ENCODE data around the gene DPF3. TPM values are rescaled to one million over a fixed set of nuclear protein-coding genes. Genes with fewer than 3 reads are reported as not detected.

The DPF3 gene
- total RNA-seq, 2 experiments from 2014 or later, result 0.27 to 0.31 TPM

- TF ChIP-seq, protein P1, sequence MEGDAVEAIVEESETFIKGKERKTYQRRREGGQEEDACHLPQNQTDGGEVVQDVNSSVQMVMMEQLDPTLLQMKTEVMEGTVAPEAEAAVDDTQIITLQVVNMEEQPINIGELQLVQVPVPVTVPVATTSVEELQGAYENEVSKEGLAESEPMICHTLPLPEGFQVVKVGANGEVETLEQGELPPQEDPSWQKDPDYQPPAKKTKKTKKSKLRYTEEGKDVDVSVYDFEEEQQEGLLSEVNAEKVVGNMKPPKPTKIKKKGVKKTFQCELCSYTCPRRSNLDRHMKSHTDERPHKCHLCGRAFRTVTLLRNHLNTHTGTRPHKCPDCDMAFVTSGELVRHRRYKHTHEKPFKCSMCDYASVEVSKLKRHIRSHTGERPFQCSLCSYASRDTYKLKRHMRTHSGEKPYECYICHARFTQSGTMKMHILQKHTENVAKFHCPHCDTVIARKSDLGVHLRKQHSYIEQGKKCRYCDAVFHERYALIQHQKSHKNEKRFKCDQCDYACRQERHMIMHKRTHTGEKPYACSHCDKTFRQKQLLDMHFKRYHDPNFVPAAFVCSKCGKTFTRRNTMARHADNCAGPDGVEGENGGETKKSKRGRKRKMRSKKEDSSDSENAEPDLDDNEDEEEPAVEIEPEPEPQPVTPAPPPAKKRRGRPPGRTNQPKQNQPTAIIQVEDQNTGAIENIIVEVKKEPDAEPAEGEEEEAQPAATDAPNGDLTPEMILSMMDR (IDR thresholded peaks at IDR 0.05), result no peak
- no peak overlapping the region for H3K27ac Mint-ChIP-seq
- H3K4me1 Mint-ChIP-seq (ENCODE audit: low read depth), result no peaks in the 10 kb centered on the region
- H3K4me1 ChIP-seq (ENCODE audit: insufficient read depth, low read length), result no peaks in the 10 kb centered on the region
- no peaks in the 10 kb centered on the region for H3K36me3 Mint-ChIP-seq (ENCODE audit: low read depth)
- ChIA-PET POLR2A (no interaction called here), CTCF (interaction anchor here (1.2 kb wide), 1 partner anchor 10 kb away, joined by 3 read pairs; no protein-coding TSS in a partner anchor)
- intact Hi-C loops (cut with DNase I, micrococcal nuclease), result no loop called here
- no peak overlapping the region for H3K27ac ChIP-seq (ENCODE audit: low read depth in 1 of 2, low read length in 2 of 2)
- no peak overlapping the region for H3K4me3 ChIP-seq (ENCODE audit: low read length)
- no peaks in the 10 kb centered on the region for H3K36me3 ChIP-seq (ENCODE audit: insufficient read depth, low read length)
- no peaks in the 10 kb centered on the region for H3K9me3 ChIP-seq (ENCODE audit: control insufficient read depth in 1 of 2, insufficient read depth in 1 of 2, low read length in 2 of 2)
- no peak overlapping the region for H3K4me3 Mint-ChIP-seq
- no peaks in the 10 kb centered on the region for H3K27me3 Mint-ChIP-seq
- no peaks in the 10 kb centered on the region for H3K27me3 ChIP-seq (ENCODE audit: control insufficient read depth in 1 of 2, insufficient read depth in 2 of 2, low read length in 2 of 2)
- DNase-seq, result no peak
- no peaks in the 10 kb centered on the region for H3K9me3 Mint-ChIP-seq
- ATAC-seq (ENCODE audit: poor library complexity), result no peak
These were observed 119.8 kb downstream of the DPF3 start for GRCh38 chr14:72774141-72774540.

DNA sequence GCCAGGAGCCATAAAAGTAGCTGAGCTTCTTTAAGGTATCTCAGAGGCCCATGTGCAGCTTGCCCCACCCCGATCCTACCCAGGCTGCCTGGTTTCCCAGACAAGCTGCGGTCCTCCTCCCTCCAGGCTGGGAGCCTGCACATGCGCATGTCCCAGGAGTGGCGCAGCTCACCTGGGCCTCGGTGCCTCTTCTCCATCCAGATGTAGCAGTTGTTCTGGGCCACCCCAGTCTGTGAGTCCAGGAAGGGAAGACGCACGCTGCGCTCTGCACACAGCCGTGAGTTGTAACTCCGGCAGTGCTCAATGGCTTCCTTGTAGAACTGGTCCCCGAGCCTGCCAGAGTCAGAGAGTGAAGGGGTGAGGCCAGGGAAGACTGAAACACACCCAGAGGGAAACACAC lies 122.3 kb downstream of the DPF3 start:
- H3K9me3 Mint-ChIP-seq, result peaks cover 13% of the 10 kb centered on the region
- H3K4me3 ChIP-seq (ENCODE audit: low read length), result no peak overlapping the region
- no peak for DNase-seq
- H3K27ac Mint-ChIP-seq, result no peak overlapping the region
- H3K27me3 Mint-ChIP-seq, result no peaks in the 10 kb centered on the region
- H3K4me1 ChIP-seq (ENCODE audit: insufficient read depth, low read length), result no peaks in the 10 kb centered on the region
- H3K9me3 ChIP-seq (ENCODE audit: control insufficient read depth in 1 of 2, insufficient read depth in 1 of 2, low read length in 2 of 2), result peaks cover under 1 to 9% of the 10 kb centered on the region in 2 experiments
- ATAC-seq (ENCODE audit: poor library complexity), result no peak
- H3K27me3 ChIP-seq (ENCODE audit: control insufficient read depth in 1 of 2, insufficient read depth in 2 of 2, low read length in 2 of 2), result no peaks in the 10 kb centered on the region
- H3K36me3 ChIP-seq (ENCODE audit: insufficient read depth, low read length), result no peaks in the 10 kb centered on the region
- CTCF ChIA-PET, result no interaction called here
- H3K4me3 Mint-ChIP-seq, result no peak overlapping the region
- TF ChIP-seq, protein P1 (IDR thresholded peaks at IDR 0.05), result no peak
- intact Hi-C loops (cut with DNase I, micrococcal nuclease), result no loop called here
- no peaks in the 10 kb centered on the region for H3K4me1 Mint-ChIP-seq (ENCODE audit: low read depth)
- no peaks in the 10 kb centered on the region for H3K36me3 Mint-ChIP-seq (ENCODE audit: low read depth)
- H3K27ac ChIP-seq (ENCODE audit: low read depth in 1 of 2, low read length in 2 of 2), result no peak overlapping the region
- POLR2A ChIA-PET, result no interaction called here

- no peak overlapping the region for H3K27ac ChIP-seq (ENCODE audit: low read depth in 1 of 2, low read length in 2 of 2)
- POLR2A ChIA-PET, result no interaction called here
- TF ChIP-seq, protein P1 (IDR thresholded peaks at IDR 0.05), result no peak
- peaks cover 10 to 14% of the 10 kb centered on the region in 2 experiments for H3K9me3 ChIP-seq (ENCODE audit: control insufficient read depth in 1 of 2, insufficient read depth in 1 of 2, low read length in 2 of 2)
- H3K4me3 ChIP-seq (ENCODE audit: low read length), result no peak overlapping the region
- intact Hi-C loops (cut with DNase I, micrococcal nuclease), result no loop called here
- no peaks in the 10 kb centered on the region for H3K27me3 ChIP-seq (ENCODE audit: control insufficient read depth in 1 of 2, insufficient read depth in 2 of 2, low read length in 2 of 2)
- peaks cover 17% of the 10 kb centered on the region for H3K9me3 Mint-ChIP-seq
- H3K36me3 Mint-ChIP-seq (ENCODE audit: low read depth), result no peaks in the 10 kb centered on the region
- DNase-seq (no peak), ATAC-seq (ENCODE audit: poor library complexity) (no peak)
- no peaks in the 10 kb centered on the region for H3K36me3 ChIP-seq (ENCODE audit: insufficient read depth, low read length)
- H3K4me1 ChIP-seq (ENCODE audit: insufficient read depth, low read length), result no peaks in the 10 kb centered on the region
- no peaks in the 10 kb centered on the region for H3K4me1 Mint-ChIP-seq (ENCODE audit: low read depth)
- H3K27ac Mint-ChIP-seq, result no peak overlapping the region
- CTCF ChIA-PET, result no interaction called here
- no peak overlapping the region for H3K4me3 Mint-ChIP-seq
- no peaks in the 10 kb centered on the region for H3K27me3 Mint-ChIP-seq
These were observed 127.6 kb downstream of the DPF3 start for GRCh38 chr14:72766296-72766695.
